Panc1 (cell line): ENCODE results near the gene ZNF516.

Source experiments
- POLR2AphosphoS5 ChIP-seq: IDR thresholded peaks from 2 replicates; pipeline ENCODE4 v1.6.1; 2012; ENCODE audit warnings: mild to moderate bottlenecking, low read depth, low read length, moderate library complexity
- SIN3A ChIP-seq: IDR thresholded peaks from 2 replicates; pipeline ENCODE4 v1.6.1; 2012; ENCODE audit warnings: low read depth, mild to moderate bottlenecking, low read length, moderate library complexity, borderline replicate concordance; ENCODE audit not compliant: insufficient read depth
- TCF7L2 ChIP-seq: IDR thresholded peaks from 2 replicates; pipeline ENCODE4 v1.6.1; 2011; ENCODE audit warnings: mild to moderate bottlenecking, low read depth, low read length, inconsistent platforms
- TF ChIP-seq, protein P1 (sequence below): fragments of 450-650 bp; IDR thresholded peaks from 2 replicates; pipeline ENCODE4 v1.5.1; 2017; ENCODE audit warnings: mild to moderate bottlenecking
- TF ChIP-seq, protein P2 (sequence below), 2 experiments: IDR thresholded peaks; 2 replicates each; pipeline ENCODE4 v1.6.1; 2011 to 2012; ENCODE audit warnings: low read depth in 2 of 2, control low read depth in 1 of 2, low read length in 1 of 2, mild to moderate bottlenecking in 1 of 2, moderate library complexity in 1 of 2; ENCODE audit not compliant: insufficient read depth in 1 of 2

DNA sequence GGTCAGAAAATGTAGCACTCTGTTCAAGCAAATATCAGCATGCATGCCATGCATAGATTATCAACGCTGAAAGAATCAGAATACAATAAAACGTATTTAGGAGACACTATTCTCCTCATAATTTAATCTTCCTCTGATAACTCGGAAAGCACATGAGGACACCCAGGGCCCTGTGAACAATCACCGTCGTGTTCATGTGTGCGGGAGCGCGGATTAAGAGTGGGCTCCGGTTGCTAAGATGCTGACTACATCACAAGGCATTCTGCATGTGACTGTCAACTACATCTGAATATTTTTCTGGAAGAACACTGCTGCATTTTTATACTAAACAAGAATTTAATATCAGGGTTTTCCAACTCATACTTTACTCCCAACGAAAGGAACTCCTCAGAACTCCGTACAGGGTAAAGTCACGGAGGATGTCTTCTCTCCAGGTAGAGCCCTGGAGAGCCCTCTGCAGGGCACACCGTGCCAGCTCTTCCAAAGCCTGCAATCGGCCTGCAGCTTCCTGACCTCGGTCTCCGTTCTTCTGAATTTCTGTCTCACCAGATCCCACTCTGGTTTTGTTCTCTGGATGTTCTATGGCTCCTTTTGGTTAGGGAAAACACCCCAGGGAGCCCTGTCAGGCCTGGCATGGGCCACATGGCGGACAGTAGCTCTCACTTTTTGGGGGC lies 59.6 kb downstream of the ZNF516 start:
- TF ChIP-seq, protein P1, sequence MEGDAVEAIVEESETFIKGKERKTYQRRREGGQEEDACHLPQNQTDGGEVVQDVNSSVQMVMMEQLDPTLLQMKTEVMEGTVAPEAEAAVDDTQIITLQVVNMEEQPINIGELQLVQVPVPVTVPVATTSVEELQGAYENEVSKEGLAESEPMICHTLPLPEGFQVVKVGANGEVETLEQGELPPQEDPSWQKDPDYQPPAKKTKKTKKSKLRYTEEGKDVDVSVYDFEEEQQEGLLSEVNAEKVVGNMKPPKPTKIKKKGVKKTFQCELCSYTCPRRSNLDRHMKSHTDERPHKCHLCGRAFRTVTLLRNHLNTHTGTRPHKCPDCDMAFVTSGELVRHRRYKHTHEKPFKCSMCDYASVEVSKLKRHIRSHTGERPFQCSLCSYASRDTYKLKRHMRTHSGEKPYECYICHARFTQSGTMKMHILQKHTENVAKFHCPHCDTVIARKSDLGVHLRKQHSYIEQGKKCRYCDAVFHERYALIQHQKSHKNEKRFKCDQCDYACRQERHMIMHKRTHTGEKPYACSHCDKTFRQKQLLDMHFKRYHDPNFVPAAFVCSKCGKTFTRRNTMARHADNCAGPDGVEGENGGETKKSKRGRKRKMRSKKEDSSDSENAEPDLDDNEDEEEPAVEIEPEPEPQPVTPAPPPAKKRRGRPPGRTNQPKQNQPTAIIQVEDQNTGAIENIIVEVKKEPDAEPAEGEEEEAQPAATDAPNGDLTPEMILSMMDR: no peak
- TF ChIP-seq POLR2AphosphoS5: no peak
- TF ChIP-seq, protein P2, sequence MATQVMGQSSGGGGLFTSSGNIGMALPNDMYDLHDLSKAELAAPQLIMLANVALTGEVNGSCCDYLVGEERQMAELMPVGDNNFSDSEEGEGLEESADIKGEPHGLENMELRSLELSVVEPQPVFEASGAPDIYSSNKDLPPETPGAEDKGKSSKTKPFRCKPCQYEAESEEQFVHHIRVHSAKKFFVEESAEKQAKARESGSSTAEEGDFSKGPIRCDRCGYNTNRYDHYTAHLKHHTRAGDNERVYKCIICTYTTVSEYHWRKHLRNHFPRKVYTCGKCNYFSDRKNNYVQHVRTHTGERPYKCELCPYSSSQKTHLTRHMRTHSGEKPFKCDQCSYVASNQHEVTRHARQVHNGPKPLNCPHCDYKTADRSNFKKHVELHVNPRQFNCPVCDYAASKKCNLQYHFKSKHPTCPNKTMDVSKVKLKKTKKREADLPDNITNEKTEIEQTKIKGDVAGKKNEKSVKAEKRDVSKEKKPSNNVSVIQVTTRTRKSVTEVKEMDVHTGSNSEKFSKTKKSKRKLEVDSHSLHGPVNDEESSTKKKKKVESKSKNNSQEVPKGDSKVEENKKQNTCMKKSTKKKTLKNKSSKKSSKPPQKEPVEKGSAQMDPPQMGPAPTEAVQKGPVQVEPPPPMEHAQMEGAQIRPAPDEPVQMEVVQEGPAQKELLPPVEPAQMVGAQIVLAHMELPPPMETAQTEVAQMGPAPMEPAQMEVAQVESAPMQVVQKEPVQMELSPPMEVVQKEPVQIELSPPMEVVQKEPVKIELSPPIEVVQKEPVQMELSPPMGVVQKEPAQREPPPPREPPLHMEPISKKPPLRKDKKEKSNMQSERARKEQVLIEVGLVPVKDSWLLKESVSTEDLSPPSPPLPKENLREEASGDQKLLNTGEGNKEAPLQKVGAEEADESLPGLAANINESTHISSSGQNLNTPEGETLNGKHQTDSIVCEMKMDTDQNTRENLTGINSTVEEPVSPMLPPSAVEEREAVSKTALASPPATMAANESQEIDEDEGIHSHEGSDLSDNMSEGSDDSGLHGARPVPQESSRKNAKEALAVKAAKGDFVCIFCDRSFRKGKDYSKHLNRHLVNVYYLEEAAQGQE (IDR thresholded peaks at IDR 0.05; ENCODE audit: insufficient read depth in 1 of 2, low read depth in 2 of 2, low read length in 1 of 2): no peak
- TF ChIP-seq TCF7L2: no peak
- no peak for TF ChIP-seq SIN3A
